ENCODE data around the gene KIF19.

DNA sequence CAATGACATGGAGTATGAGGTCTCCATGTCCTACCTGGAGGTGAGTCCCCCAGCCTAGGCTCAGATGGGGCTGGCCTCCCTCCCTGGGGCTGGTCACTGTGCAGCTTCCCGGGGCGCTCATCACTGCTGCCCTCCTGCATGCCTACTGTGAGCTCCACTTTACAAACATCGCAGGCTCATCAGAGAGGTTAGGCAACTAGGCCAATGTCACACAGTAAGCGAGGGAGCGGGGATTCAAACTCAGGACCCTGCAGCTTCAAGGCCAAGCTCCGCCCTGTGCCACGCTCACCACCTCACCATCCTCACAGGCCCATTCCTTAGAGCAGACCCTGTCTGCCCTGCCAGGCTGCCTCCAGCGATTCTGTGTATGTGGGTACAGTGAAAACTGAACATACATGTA, 17.1 kb downstream of the KIF19 start:
- TF ChIP-seq, protein P1, sequence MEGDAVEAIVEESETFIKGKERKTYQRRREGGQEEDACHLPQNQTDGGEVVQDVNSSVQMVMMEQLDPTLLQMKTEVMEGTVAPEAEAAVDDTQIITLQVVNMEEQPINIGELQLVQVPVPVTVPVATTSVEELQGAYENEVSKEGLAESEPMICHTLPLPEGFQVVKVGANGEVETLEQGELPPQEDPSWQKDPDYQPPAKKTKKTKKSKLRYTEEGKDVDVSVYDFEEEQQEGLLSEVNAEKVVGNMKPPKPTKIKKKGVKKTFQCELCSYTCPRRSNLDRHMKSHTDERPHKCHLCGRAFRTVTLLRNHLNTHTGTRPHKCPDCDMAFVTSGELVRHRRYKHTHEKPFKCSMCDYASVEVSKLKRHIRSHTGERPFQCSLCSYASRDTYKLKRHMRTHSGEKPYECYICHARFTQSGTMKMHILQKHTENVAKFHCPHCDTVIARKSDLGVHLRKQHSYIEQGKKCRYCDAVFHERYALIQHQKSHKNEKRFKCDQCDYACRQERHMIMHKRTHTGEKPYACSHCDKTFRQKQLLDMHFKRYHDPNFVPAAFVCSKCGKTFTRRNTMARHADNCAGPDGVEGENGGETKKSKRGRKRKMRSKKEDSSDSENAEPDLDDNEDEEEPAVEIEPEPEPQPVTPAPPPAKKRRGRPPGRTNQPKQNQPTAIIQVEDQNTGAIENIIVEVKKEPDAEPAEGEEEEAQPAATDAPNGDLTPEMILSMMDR (IDR thresholded peaks at IDR 0.05; ENCODE audit: low read depth, low read length): no peak
- no peak for TF ChIP-seq EZH2phosphoT487 (IDR thresholded peaks at IDR 0.05; ENCODE audit: low read depth)
